Measurements from ENCODE around the gene CC2D1A.
"Not testable (repeated sequence)": the region's sequence is repeated elsewhere in the genome, so short reads cannot be mapped to it uniquely, and the experiment has no call there.

Gene CC2D1A

GRCh38 chr19:13962699-13963602 is 57.0 kb downstream of the CC2D1A start:
- intact Hi-C loops (cut with micrococcal nuclease), result no loop called here
- peaks cover 100% of the 10 kb centered on the region for H3K36me3 Mint-ChIP-seq (ENCODE audit: low read depth)
- H3K27me3 Mint-ChIP-seq, result no peaks in the 10 kb centered on the region
- H3K27ac Mint-ChIP-seq, result no peak overlapping the region
- no peak overlapping the region for H3K4me3 Mint-ChIP-seq
- no peaks in the 10 kb centered on the region for H3K4me1 Mint-ChIP-seq (ENCODE audit: low read depth)
- no peaks in the 10 kb centered on the region for H3K9me3 Mint-ChIP-seq

GRCh38 chr19:13963603-13964105 is 57.7 kb downstream of the CC2D1A start:
- Mint-ChIP-seq H3K36me3 (ENCODE audit: low read depth) (peaks cover 100% of the 10 kb centered on the region), H3K27me3 (no peaks in the 10 kb centered on the region), H3K9me3 (no peaks in the 10 kb centered on the region), H3K4me3 (no peak overlapping the region), H3K4me1 (ENCODE audit: low read depth) (no peaks in the 10 kb centered on the region), H3K27ac (no peak overlapping the region)
- intact Hi-C loops (cut with micrococcal nuclease), result no loop called here

GRCh38 chr19:13964776-13965175 is 58.8 kb downstream of the CC2D1A start:
- H3K4me1 Mint-ChIP-seq (ENCODE audit: low read depth), result no peaks in the 10 kb centered on the region
- no peaks in the 10 kb centered on the region for H3K27me3 Mint-ChIP-seq
- H3K9me3 Mint-ChIP-seq, result no peaks in the 10 kb centered on the region
- H3K36me3 Mint-ChIP-seq (ENCODE audit: low read depth), result peaks cover 100% of the 10 kb centered on the region
- intact Hi-C loops (cut with micrococcal nuclease), result no loop called here
- no peak overlapping the region for H3K27ac Mint-ChIP-seq
- H3K4me3 Mint-ChIP-seq, result no peak overlapping the region

GRCh38 chr19:13965377-13965896 is 59.4 kb downstream of the CC2D1A start:
- Mint-ChIP-seq H3K27me3 (no peaks in the 10 kb centered on the region), H3K27ac (no peak overlapping the region), H3K4me3 (no peak overlapping the region), H3K36me3 (ENCODE audit: low read depth) (peaks cover 100% of the 10 kb centered on the region), H3K9me3 (no peaks in the 10 kb centered on the region), H3K4me1 (ENCODE audit: low read depth) (no peaks in the 10 kb centered on the region)
- intact Hi-C loops (cut with micrococcal nuclease), result no loop called here

- H3K9me3 Mint-ChIP-seq, result no peaks in the 10 kb centered on the region
- no peak overlapping the region for H3K27ac Mint-ChIP-seq
- no peak overlapping the region for H3K4me3 Mint-ChIP-seq
- H3K4me1 Mint-ChIP-seq (ENCODE audit: low read depth), result no peaks in the 10 kb centered on the region
- intact Hi-C loops (cut with micrococcal nuclease), result no loop called here
- peaks cover 100% of the 10 kb centered on the region for H3K36me3 Mint-ChIP-seq (ENCODE audit: low read depth)
- no peaks in the 10 kb centered on the region for H3K27me3 Mint-ChIP-seq
Observed at GRCh38 chr19:13965926-13966683, 60.1 kb downstream of the CC2D1A start.

- Mint-ChIP-seq H3K4me1 (ENCODE audit: low read depth) (no peaks in the 10 kb centered on the region), H3K36me3 (ENCODE audit: low read depth) (peaks cover 99% of the 10 kb centered on the region), H3K27me3 (no peaks in the 10 kb centered on the region), H3K9me3 (no peaks in the 10 kb centered on the region), H3K4me3 (no peak overlapping the region), H3K27ac (no peak overlapping the region)
- intact Hi-C loops (cut with micrococcal nuclease), result no loop called here
Observed at GRCh38 chr19:13966684-13967128, 60.7 kb downstream of the CC2D1A start.

GRCh38 chr19:13967206-13967605 is 61.2 kb downstream of the CC2D1A start:
- H3K4me1 Mint-ChIP-seq (ENCODE audit: low read depth); intact Hi-C loops (cut with micrococcal nuclease); H3K9me3 Mint-ChIP-seq; H3K27ac Mint-ChIP-seq; H3K27me3 Mint-ChIP-seq; H3K4me3 Mint-ChIP-seq: not testable (repeated sequence)
- peaks cover 96% of the 10 kb centered on the region for H3K36me3 Mint-ChIP-seq (ENCODE audit: low read depth)

GRCh38 chr19:13968383-13968935 is 62.5 kb downstream of the CC2D1A start:
- H3K4me1 Mint-ChIP-seq (ENCODE audit: low read depth), result no peaks in the 10 kb centered on the region
- intact Hi-C loops (cut with micrococcal nuclease), result no loop called here
- no peaks in the 10 kb centered on the region for H3K27me3 Mint-ChIP-seq
- peaks cover 96% of the 10 kb centered on the region for H3K36me3 Mint-ChIP-seq (ENCODE audit: low read depth)
- no peak overlapping the region for H3K27ac Mint-ChIP-seq
- no peaks in the 10 kb centered on the region for H3K9me3 Mint-ChIP-seq
- H3K4me3 Mint-ChIP-seq, result no peak overlapping the region

- intact Hi-C loops (cut with micrococcal nuclease), result no loop called here
- Mint-ChIP-seq H3K27me3 (no peaks in the 10 kb centered on the region), H3K4me3 (no peak overlapping the region), H3K4me1 (ENCODE audit: low read depth) (no peaks in the 10 kb centered on the region), H3K27ac (no peak overlapping the region), H3K36me3 (ENCODE audit: low read depth) (peaks cover 95% of the 10 kb centered on the region), H3K9me3 (no peaks in the 10 kb centered on the region)
Observed at GRCh38 chr19:13968999-13969398, 63.0 kb downstream of the CC2D1A start.

GRCh38 chr19:13969897-13970296 is 63.9 kb downstream of the CC2D1A start:
- Mint-ChIP-seq H3K9me3 (no peaks in the 10 kb centered on the region), H3K27ac (no peak overlapping the region), H3K36me3 (ENCODE audit: low read depth) (peaks cover 95% of the 10 kb centered on the region), H3K4me3 (no peak overlapping the region), H3K27me3 (no peaks in the 10 kb centered on the region), H3K4me1 (ENCODE audit: low read depth) (no peaks in the 10 kb centered on the region)
- intact Hi-C loops (cut with micrococcal nuclease), result no loop called here

- H3K27ac Mint-ChIP-seq; H3K4me3 Mint-ChIP-seq; H3K9me3 Mint-ChIP-seq; intact Hi-C loops (cut with micrococcal nuclease); H3K27me3 Mint-ChIP-seq; H3K4me1 Mint-ChIP-seq (ENCODE audit: low read depth): not testable (repeated sequence)
- H3K36me3 Mint-ChIP-seq (ENCODE audit: low read depth), result peaks cover 95% of the 10 kb centered on the region
Observed at GRCh38 chr19:13971868-13972267, 65.9 kb downstream of the CC2D1A start.

GRCh38 chr19:13972368-13973155 is 66.6 kb downstream of the CC2D1A start:
- peaks cover 93% of the 10 kb centered on the region for H3K36me3 Mint-ChIP-seq (ENCODE audit: low read depth)
- H3K4me3 Mint-ChIP-seq, result no peak overlapping the region
- no peaks in the 10 kb centered on the region for H3K9me3 Mint-ChIP-seq
- intact Hi-C loops (cut with micrococcal nuclease), result no loop called here
- H3K27ac Mint-ChIP-seq, result no peak overlapping the region
- H3K4me1 Mint-ChIP-seq (ENCODE audit: low read depth), result peaks cover 7% of the 10 kb centered on the region
- no peaks in the 10 kb centered on the region for H3K27me3 Mint-ChIP-seq

- peaks cover 89% of the 10 kb centered on the region for H3K36me3 Mint-ChIP-seq (ENCODE audit: low read depth)
Observed at GRCh38 chr19:13973479-13973878, 67.5 kb downstream of the CC2D1A start.

More at GRCh38 chr19:13973479-13973878, 67.5 kb downstream of the CC2D1A start:
- H3K4me3 Mint-ChIP-seq; intact Hi-C loops (cut with micrococcal nuclease); H3K9me3 Mint-ChIP-seq; H3K27me3 Mint-ChIP-seq; H3K27ac Mint-ChIP-seq: not testable (repeated sequence)
- peaks cover 13% of the 10 kb centered on the region for H3K4me1 Mint-ChIP-seq (ENCODE audit: low read depth)

Measured in dendritic cell treated with granulocyte-macrophage colony-stimulating factor and Interleukin-4, amounts not matched to agents 40 ng/mL and 50 ng/mL, for 4 days (primary cell).